GM18502 (cell line): Measurements from ENCODE around the gene FETUB.
"Not testable (repeated sequence)": the region's sequence is repeated elsewhere in the genome, so short reads cannot be mapped to it uniquely, and the experiment has no call there.

Experiments
- ATAC-seq: cut with Tn5 transposase; IDR thresholded peaks from one replicate; pipeline ENCODE4 v1.9.1; 2021; ENCODE audit warnings: mild to moderate bottlenecking; ENCODE audit not compliant: unreplicated experiment, poor library complexity

The FETUB gene

GRCh38 chr3:186630950-186631641, 9.1 kb upstream of the FETUB start:
- no peak for ATAC-seq

- no peak for ATAC-seq
Observed at GRCh38 chr3:186633481-186633880, 6.7 kb upstream of the FETUB start.

- ATAC-seq: not testable (repeated sequence)
Observed at GRCh38 chr3:186634207-186634606, 6.0 kb upstream of the FETUB start.

GRCh38 chr3:186635532-186635931, 4.7 kb upstream of the FETUB start:
- no peak for ATAC-seq

- ATAC-seq: no peak
Observed at GRCh38 chr3:186636536-186636935, 3.7 kb upstream of the FETUB start.

GRCh38 chr3:186637686-186638085, 2.5 kb upstream of the FETUB start:
- no peak for ATAC-seq

GRCh38 chr3:186638259-186638658, 1.9 kb upstream of the FETUB start:
- no peak for ATAC-seq

- no peak for ATAC-seq
Observed at GRCh38 chr3:186640473-186640818, 247 bp downstream of the FETUB start.

- no peak for ATAC-seq
Observed at GRCh38 chr3:186640929-186641328, 730 bp downstream of the FETUB start.

- ATAC-seq: no peak
Observed at GRCh38 chr3:186642014-186642413, 1.8 kb downstream of the FETUB start.

- no peak for ATAC-seq
Observed at GRCh38 chr3:186643493-186643892, 3.3 kb downstream of the FETUB start.

GRCh38 chr3:186644683-186645082, 4.5 kb downstream of the FETUB start:
- ATAC-seq: no peak

- no peak for ATAC-seq
Observed at GRCh38 chr3:186646106-186646505, 5.9 kb downstream of the FETUB start.

GRCh38 chr3:186646841-186647240, 6.6 kb downstream of the FETUB start:
- ATAC-seq: no peak

- no peak for ATAC-seq
Observed at GRCh38 chr3:186648851-186649250, 8.7 kb downstream of the FETUB start.

- ATAC-seq: no peak
Observed at GRCh38 chr3:186651678-186652215, 11.5 kb downstream of the FETUB start.

GRCh38 chr3:186653080-186653707, 13.0 kb downstream of the FETUB start:
- peak; percentile 98 for ATAC-seq

- no peak for ATAC-seq
Observed at GRCh38 chr3:186653984-186654383, 13.8 kb downstream of the FETUB start.

- no peak for ATAC-seq
Observed at GRCh38 chr3:186663361-186664118, 23.3 kb downstream of the FETUB start.

GRCh38 chr3:186664119-186664495, 23.9 kb downstream of the FETUB start:
- ATAC-seq: no peak

GRCh38 chr3:186664506-186664905, 24.3 kb downstream of the FETUB start:
- ATAC-seq: no peak
